ENCODE data around the gene GPALPP1.

DNA sequence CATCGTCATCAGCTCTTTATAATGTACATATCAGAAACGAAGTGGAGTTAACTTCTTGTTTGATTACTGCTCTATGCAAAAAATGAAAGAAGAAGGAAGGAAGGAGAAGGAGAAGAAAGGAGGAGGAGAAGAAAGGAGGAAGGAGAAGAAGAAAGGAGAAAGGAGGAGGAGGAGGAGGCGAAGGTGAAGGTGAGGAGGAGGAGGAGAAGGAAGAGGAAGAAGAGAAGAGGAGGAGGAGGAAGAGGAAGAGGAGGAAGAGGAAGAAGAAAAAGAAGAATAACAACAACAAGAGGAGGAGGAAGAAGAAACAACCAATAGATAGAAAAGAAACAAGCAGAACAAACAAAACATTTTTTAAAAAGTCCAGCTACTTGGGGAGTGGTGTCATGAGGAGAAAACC, 13.1 kb upstream of the GPALPP1 start:
- no peak for TF ChIP-seq EZH2 (IDR thresholded peaks at IDR 0.05; ENCODE audit: borderline replicate concordance, insufficient read depth, low read depth, low read length, poor library complexity, severe bottlenecking)
- TF ChIP-seq, protein P1, sequence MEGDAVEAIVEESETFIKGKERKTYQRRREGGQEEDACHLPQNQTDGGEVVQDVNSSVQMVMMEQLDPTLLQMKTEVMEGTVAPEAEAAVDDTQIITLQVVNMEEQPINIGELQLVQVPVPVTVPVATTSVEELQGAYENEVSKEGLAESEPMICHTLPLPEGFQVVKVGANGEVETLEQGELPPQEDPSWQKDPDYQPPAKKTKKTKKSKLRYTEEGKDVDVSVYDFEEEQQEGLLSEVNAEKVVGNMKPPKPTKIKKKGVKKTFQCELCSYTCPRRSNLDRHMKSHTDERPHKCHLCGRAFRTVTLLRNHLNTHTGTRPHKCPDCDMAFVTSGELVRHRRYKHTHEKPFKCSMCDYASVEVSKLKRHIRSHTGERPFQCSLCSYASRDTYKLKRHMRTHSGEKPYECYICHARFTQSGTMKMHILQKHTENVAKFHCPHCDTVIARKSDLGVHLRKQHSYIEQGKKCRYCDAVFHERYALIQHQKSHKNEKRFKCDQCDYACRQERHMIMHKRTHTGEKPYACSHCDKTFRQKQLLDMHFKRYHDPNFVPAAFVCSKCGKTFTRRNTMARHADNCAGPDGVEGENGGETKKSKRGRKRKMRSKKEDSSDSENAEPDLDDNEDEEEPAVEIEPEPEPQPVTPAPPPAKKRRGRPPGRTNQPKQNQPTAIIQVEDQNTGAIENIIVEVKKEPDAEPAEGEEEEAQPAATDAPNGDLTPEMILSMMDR (IDR thresholded peaks at IDR 0.05), result no peak

Data from B cell (primary cell).